ENCODE results near the gene LIPH.

DNA sequence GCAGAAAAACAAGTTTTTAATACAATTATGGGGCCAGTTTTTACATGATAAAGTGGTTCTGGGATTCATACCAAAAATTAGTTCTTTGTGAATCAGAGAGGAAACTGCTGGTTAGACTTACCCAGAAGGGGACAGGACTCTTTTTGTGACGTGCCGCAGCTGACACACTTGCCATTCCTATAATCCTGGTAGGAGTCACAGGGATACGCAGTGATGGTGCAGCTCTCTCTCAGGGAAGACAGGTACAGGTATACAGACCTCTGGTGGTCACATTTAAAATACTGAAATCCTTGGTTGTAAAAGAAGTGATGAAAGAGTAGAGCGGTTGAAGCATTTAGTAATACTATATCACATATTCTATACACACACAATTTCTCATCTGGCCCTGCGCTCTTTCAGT is 33.4 kb downstream of the LIPH start:
- TF ChIP-seq POLR2A (IDR thresholded peaks at IDR 0.05) (no peak), POLR2AphosphoS5 (IDR thresholded peaks at IDR 0.05) (no peak)

All from transverse colon (tissue), 3 donors.